Activated naive CD4-positive, alpha-beta T cell treated with anti-CD3 and anti-CD28 coated beads for 36 hours (primary cell): Measurements from ENCODE around the gene DNAH3. TPM values are rescaled to one million over a fixed set of nuclear protein-coding genes. Genes with fewer than 3 reads are reported as not detected.
A peak's percentile ranks its signal among the peaks of the same experiment; 100 is the strongest.
"Not testable (repeated sequence)": the region's sequence is repeated elsewhere in the genome, so short reads cannot be mapped to it uniquely, and the experiment has no call there.

ENCODE experiments used
- CTCF ChIA-PET: fragments of 350-600 bp; sonication (Branson Sonifier 250); formaldehyde crosslinking; loops from one replicate; lab custom pipeline; 2021; ENCODE audit warnings: antibody characterized with exemption; lab: Charles Lee
- DNase-seq: peaks from one replicate; pipeline ENCODE4 v3.0.0-alpha.2; 2020
- H3K27ac Mint-ChIP-seq: one replicate; pipeline ENCODE4 v1.8.0; 2021; ENCODE audit warnings: mild to moderate bottlenecking, mixed read lengths
- H3K27me3 Mint-ChIP-seq: one replicate; pipeline ENCODE4 v1.8.0; 2021; ENCODE audit warnings: low read depth, mixed read lengths
- H3K36me3 Mint-ChIP-seq: one replicate; pipeline ENCODE4 v1.8.0; 2021; ENCODE audit warnings: low read depth, mixed read lengths
- H3K4me1 Mint-ChIP-seq: one replicate; pipeline ENCODE4 v1.8.0; 2021; ENCODE audit warnings: low read depth, mixed read lengths
- H3K4me3 Mint-ChIP-seq: one replicate; pipeline ENCODE4 v1.8.0; 2021; ENCODE audit warnings: mild to moderate bottlenecking, moderate library complexity, mixed read lengths
- H3K9me3 Mint-ChIP-seq: one replicate; pipeline ENCODE4 v1.8.0; 2021; ENCODE audit warnings: mixed read lengths
- intact Hi-C: fragments of 100-400 bp; cut with micrococcal nuclease; formaldehyde crosslinking; loops from one replicate; pipeline ENCODE4 v1.15.1; 2023
- total RNA-seq, 2 experiments: library from RNA; stranded (reverse); gene quantifications; one replicate each; pipeline ENCODE4 v1.2.3, GENCODE V29; 2021

The DNAH3 gene
- total RNA-seq, 2 experiments from 2014 or later, result not detected

DNA sequence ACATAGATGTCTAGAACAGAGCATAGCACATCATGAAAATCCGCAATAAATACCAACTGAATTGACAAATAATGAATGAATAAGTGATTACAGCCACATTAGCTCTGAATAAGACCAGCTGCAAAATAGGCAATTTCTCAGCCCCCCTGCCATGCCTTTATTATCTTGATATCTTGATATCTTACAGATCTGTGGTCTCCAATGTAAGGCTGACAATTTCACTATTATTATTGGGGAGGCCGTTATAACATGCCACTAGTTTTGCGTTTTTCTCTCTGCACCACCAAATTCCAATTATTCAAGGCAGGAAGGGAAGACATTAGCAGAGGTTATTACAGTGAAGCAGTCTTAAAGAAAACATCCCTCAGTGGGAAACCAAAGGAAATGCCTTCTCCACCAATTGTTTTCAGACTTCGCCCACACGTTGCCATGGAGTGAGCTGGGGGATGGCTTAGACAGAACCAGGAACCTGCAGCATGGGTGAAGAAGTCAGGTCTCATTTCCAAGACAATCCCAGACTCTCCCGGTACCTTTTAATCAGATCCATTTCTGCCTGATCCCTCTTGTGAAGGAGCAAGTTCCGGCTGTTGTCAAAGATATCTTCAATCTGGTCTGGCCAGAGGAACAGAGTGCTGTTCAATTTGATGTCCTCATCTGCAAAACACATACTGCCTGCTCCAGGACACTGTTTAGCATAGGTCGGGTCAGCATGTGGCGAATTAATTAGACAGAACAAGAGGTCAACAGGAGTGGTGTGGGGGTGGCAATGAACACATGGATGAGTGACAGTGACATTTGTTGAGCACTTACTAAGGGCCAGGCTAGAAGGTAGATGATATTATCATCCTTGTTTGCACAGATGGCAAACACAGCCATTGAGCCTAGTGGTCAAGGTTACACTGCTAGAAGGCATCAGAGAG, 46.4 kb downstream of the DNAH3 start:
- Mint-ChIP-seq H3K9me3 (no peaks in the 10 kb centered on the region), H3K27me3 (no peaks in the 10 kb centered on the region), H3K4me1 (no peaks in the 10 kb centered on the region), H3K4me3 (no peak overlapping the region), H3K27ac (no peak overlapping the region), H3K36me3 (no peaks in the 10 kb centered on the region)
- CTCF ChIA-PET, result no interaction called here
- DNase-seq, result no peak
- intact Hi-C loops, result no loop called here

DNA sequence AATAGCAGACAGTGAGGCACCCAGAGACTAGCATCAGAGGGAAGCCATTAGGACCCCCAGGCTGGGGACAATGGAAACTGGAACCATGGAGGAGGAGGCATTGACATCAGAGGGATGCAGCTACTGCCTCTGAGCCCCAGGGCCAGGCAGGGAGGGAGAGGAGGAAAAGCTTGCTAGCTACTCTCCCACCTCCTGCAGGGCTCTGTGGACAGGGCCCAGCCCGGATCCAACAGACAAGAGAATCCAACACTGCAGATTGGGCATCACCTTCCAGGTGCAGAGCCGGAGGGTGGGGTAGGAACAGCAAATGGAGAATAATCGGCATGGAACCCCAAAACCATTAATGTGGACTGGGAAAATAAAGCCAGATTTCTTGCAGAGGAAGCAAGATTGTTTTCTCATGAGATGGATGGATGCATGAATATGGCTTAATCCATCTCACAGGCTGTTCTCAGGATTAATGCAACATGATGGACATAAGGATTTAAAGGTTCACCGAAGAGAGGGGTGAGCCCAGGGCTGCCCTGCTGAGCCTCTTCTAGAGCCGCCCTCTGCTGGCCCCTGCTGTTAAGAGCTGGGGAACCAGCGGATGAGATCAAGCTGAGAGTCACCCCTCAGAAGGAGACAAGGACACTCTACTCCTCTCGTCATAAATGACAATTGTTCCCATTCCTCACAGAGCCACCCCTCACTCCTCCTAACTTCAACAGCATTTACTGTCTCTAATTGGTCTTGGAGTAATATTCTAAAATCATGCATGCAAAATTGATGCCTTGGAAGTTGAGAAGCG, 48.8 kb downstream of the DNAH3 start:
- H3K27me3 Mint-ChIP-seq, result peaks cover 7% of the 10 kb centered on the region
- H3K9me3 Mint-ChIP-seq, result no peaks in the 10 kb centered on the region
- H3K4me3 Mint-ChIP-seq, result no peak overlapping the region
- intact Hi-C loops, result no loop called here
- H3K27ac Mint-ChIP-seq, result no peak overlapping the region
- no peaks in the 10 kb centered on the region for H3K36me3 Mint-ChIP-seq
- CTCF ChIA-PET, result no interaction called here
- peak; percentile 25 for DNase-seq
- no peaks in the 10 kb centered on the region for H3K4me1 Mint-ChIP-seq

DNA sequence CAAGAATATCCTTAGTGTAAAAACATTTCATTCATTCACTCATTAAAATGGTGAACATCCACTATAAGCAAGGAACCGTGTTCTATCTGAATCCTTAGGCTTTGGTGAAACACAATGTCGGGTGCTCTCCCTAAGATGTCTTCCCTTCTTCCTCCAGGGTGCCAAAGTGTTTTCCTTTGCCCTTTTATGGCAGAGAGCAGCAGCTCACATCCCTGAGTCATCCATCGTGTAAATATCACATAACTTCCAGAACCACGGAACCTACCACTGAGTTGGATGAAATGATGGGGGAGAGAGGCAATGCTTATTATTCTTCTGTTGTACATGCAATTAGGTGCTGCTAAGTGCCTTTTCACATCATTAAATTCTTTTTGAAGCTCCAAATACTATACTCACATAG, 50.2 kb downstream of the DNAH3 start:
- Mint-ChIP-seq H3K4me1 (no peaks in the 10 kb centered on the region), H3K27me3 (peaks cover 7% of the 10 kb centered on the region), H3K36me3 (no peaks in the 10 kb centered on the region), H3K9me3 (no peaks in the 10 kb centered on the region), H3K27ac (no peak overlapping the region), H3K4me3 (no peak overlapping the region)
- CTCF ChIA-PET, result interaction anchor here (0.6 to 2.5 kb wide), 4 partner anchors 16 to 330 kb away, joined by 3 to 10 read pairs (median 6); no protein-coding TSS in a partner anchor
- intact Hi-C loops, result no loop called here
- no peak for DNase-seq

DNA sequence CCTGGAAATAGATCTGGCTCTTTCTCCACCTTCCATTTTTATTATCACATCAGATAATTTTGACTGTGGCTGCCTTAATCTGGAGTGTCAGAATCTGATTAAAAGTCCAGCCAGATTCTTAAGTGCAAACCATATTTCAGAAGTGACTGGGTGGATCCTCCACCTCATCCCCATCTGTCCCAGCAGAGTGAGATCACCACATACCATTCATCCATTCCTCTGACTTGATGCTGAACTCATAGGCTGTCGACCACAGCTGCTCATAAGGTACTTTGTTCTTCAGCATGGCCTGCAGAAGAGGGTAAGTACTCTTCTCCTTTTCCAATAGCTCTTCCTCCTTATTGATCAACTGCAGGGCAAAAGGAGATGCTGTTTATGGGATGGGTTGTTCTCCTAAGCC, 53.5 kb downstream of the DNAH3 start:
- Mint-ChIP-seq H3K36me3 (no peaks in the 10 kb centered on the region), H3K27ac (no peak overlapping the region), H3K4me1 (no peaks in the 10 kb centered on the region), H3K9me3 (peaks cover 2% of the 10 kb centered on the region), H3K27me3 (peaks cover 9% of the 10 kb centered on the region), H3K4me3 (no peak overlapping the region)
- CTCF ChIA-PET, result interaction anchor here (0.6 kb wide), 1 partner anchor 17 kb away, joined by 3 read pairs; no protein-coding TSS in a partner anchor
- no peak for DNase-seq
- intact Hi-C loops, result no loop called here

DNA sequence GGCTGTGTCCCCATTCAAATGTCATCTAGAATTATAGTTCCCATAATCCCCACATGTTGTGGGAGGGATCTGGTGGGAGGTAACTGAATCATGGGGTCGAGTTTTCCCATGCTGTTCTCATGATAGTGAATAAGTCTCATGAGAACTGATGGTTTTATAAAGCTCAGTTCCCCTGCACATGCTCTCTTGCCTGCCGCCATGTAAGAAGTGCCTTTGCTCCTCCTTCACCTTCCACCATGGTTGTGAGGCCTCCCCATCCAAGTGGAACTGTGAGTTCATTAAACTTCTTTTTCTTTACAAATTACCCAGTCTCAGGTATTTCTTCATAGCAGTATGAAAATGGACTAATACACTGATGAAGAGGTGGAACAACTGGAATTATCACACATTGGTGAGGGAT, 55.9 kb downstream of the DNAH3 start:
- not testable (repeated sequence) for DNase-seq
- peaks cover 13% of the 10 kb centered on the region for H3K27me3 Mint-ChIP-seq

DNA sequence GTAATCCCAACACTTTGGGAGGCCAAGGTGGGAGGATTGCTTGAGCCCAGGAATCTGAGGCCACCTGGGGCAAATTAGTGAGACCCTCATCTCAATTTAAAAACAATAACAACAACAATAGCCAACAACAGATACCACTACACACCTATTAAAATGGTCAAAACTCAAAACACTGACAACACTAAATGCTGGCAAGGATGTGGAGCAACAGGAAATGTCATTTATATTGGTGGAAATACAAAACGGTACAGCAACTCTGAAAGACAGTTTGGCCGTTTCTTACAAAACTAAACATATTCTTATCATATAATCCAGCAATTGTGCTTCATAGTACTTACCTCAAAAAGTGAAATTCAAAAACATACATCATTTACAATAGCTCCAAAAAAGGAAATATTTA, 57.7 kb downstream of the DNAH3 start:
- H3K36me3 Mint-ChIP-seq, result no peaks in the 10 kb centered on the region
- peaks cover 2% of the 10 kb centered on the region for H3K9me3 Mint-ChIP-seq

More for the DNA sequence above, 55.9 kb downstream of the DNAH3 start:
- intact Hi-C loops, H3K4me1 Mint-ChIP-seq, H3K36me3 Mint-ChIP-seq, CTCF ChIA-PET, H3K4me3 Mint-ChIP-seq, H3K27ac Mint-ChIP-seq, H3K9me3 Mint-ChIP-seq: not testable (repeated sequence)

DNA sequence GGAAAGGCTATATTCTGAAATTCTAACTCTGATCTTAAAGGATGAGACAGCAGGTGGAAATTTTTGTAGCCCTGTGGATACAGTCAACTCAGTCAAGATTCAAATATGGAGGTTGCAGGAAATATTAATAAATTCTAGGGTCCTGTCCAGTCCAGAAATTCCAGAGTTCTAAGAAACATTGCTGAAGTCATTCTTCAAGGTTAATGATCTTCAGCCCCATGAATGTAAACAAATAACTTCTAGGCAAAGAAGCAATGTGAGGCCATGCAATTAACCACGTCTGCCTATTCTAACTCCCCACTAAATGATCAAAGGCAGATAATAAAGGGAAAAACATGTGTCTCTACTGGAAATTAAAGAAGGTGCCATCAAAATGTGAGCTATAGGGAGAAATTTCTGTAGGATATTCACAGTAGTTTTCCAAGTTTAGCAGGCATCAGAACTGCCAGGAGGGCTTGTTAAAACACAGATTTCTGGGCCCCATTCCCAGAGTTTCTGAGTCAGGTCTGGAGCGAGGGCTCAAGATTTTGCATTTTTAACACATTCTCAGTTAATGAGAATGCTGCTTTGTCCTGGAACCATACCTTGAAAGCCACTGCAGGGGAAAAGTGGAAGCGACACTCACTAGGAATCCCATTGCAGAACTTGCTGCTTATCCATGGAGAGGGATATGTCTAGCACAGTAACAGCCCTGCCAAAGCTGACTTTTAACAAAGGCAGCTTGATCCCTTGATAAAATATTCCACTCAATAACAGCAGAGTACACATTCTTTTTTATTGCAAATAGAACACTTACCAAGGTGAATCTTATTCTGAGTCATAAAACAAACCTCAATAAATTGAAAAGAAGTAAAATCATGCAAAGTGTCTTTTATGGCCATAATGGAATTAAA, 61.8 kb downstream of the DNAH3 start:
- no peak for DNase-seq
- H3K4me1 Mint-ChIP-seq, result no peaks in the 10 kb centered on the region
- H3K4me3 Mint-ChIP-seq, result no peak overlapping the region
- no peaks in the 10 kb centered on the region for H3K9me3 Mint-ChIP-seq
- CTCF ChIA-PET, result interaction anchor here (0.6 kb wide), 1 partner anchor 9 kb away, joined by 3 read pairs; no protein-coding TSS in a partner anchor
- intact Hi-C loops, result no loop called here
- H3K27ac Mint-ChIP-seq, result no peak overlapping the region
- no peaks in the 10 kb centered on the region for H3K36me3 Mint-ChIP-seq
- peaks cover 16% of the 10 kb centered on the region for H3K27me3 Mint-ChIP-seq

More for the DNA sequence above, 57.7 kb downstream of the DNAH3 start:
- no peak for DNase-seq
- H3K4me1 Mint-ChIP-seq, result no peaks in the 10 kb centered on the region
- peaks cover 17% of the 10 kb centered on the region for H3K27me3 Mint-ChIP-seq
- CTCF ChIA-PET, result interaction anchor here (0.6 kb wide), 1 partner anchor 30 kb away, joined by 3 read pairs; no protein-coding TSS in a partner anchor
- no peak overlapping the region for H3K4me3 Mint-ChIP-seq
- no peak overlapping the region for H3K27ac Mint-ChIP-seq
- intact Hi-C loops, result no loop called here

DNA sequence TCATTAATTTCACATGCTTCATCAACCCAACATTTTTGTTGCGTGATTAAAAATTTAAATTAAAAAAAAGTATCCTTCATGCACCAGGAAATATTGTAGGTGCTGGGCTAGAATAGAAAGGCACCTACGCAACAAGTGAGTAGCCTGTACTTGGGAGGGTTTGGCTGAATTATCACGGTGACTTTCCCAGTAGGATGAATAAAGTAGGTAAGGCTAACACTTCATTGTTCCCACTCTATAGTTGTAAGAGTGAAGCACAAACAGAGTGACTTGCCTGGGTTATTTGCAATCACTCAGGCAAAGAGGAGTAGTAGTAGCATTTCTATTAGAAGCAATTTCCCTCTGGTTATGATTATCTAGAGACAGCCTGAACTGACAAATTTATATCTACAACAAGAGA, 62.5 kb downstream of the DNAH3 start:
- Mint-ChIP-seq H3K9me3 (no peaks in the 10 kb centered on the region), H3K27ac (no peak overlapping the region), H3K36me3 (no peaks in the 10 kb centered on the region), H3K4me3 (no peak overlapping the region), H3K4me1 (no peaks in the 10 kb centered on the region), H3K27me3 (peaks cover 16% of the 10 kb centered on the region)
- no peak for DNase-seq
- intact Hi-C loops, result no loop called here
- CTCF ChIA-PET, result no interaction called here

DNA sequence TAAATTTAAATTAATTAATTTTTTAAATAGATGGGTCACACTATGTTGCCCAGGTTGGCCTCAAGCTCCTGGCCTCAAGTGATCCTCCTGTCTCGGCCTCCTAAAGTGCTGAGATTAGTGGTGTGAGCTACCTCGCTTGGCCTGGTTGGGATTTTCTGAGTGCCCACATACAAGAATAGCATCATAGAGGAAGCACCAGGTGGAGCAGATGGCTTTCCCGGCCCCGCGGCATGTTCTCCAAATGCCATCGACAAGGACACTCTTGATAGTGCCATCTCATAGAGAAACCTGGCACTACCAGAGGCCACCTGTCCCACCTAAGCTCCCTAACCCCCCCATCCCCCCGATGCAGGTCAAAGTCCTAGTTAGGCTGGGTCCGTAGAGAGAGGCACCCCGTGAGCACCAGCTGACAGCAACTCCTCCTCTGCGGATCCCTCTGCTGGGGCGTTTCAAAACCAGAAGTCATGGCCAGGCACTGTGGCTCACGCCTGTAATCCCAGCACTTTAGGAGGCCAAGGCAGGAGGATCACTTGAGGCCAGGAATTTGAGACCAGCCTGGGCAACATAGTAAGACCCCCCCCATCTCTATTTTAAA, 65.9 kb downstream of the DNAH3 start:
- CTCF ChIA-PET, result interaction anchor here (0.6 to 2.0 kb wide), 5 partner anchors 15 to 234 kb away, joined by 3 to 24 read pairs (median 4); no protein-coding TSS in a partner anchor
- Mint-ChIP-seq H3K27ac (no peak overlapping the region), H3K9me3 (no peaks in the 10 kb centered on the region), H3K4me1 (no peaks in the 10 kb centered on the region), H3K4me3 (no peak overlapping the region), H3K27me3 (peaks cover 9% of the 10 kb centered on the region), H3K36me3 (no peaks in the 10 kb centered on the region)
- intact Hi-C loops, result loop anchor here (1.0 to 5.0 kb wide), 2 partner anchors 234 to 482 kb away; no protein-coding TSS in a partner anchor
- no peak for DNase-seq

DNA sequence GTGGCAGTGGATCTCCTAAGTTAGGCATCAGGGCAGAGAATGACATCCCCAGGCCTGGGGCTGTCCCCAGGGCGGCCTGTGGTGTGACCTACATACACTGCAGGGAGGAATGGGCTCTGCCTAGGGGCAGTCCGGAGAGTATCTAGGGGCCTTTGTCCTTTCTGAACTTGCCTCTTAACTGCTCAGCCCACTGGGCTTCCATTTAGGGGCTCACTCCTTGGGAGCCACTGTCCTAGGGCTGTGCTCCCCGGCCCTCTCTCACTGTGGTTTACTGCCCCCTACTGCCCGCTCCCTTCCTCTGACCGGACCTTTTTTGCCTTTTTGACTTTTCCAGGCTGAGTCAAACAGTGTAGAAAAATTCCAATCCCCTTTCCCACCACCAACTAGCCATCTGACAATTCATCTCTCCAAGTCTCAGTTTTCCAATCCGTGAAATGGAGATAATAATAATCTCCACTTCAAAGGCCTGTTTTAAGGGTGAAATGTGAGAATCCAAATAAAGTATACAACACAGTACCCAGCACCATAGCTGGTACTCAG, 66.8 kb downstream of the DNAH3 start:
- H3K4me3 Mint-ChIP-seq, result no peak overlapping the region
- intact Hi-C loops, result loop anchor here (1.0 to 5.0 kb wide), 3 partner anchors 233 to 481 kb away; no protein-coding TSS in a partner anchor
- peaks cover 6% of the 10 kb centered on the region for H3K27me3 Mint-ChIP-seq
- DNase-seq, result peak; percentile 68
- CTCF ChIA-PET, result interaction anchor here (0.6 to 2.0 kb wide), 5 partner anchors 16 to 239 kb away, joined by 3 to 24 read pairs (median 4); no protein-coding TSS in a partner anchor
- no peaks in the 10 kb centered on the region for H3K36me3 Mint-ChIP-seq
- no peaks in the 10 kb centered on the region for H3K9me3 Mint-ChIP-seq
- no peaks in the 10 kb centered on the region for H3K4me1 Mint-ChIP-seq
- no peak overlapping the region for H3K27ac Mint-ChIP-seq

DNA sequence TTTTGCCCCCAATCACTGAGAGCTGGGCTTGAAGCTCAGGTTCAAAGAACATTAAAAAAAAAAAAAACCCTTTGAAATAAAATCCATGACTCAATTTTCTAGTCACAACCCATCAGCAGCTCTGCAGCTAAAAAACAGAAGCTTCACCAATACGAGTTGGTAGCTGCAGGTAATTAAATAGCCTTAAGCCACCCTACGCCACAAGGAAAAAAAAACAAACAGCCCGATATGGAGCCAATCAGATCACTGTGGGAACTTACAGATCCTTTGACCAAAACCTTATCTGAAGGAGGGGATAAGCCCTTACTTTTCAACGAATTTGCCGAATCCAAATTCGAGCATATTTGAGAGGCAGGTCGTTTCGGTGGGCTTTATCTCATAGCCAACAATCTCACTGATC, 69.3 kb downstream of the DNAH3 start:
- H3K27me3 Mint-ChIP-seq, result no peaks in the 10 kb centered on the region

More for the DNA sequence above, 69.3 kb downstream of the DNAH3 start:
- Mint-ChIP-seq H3K4me1 (no peaks in the 10 kb centered on the region), H3K4me3 (no peak overlapping the region), H3K36me3 (no peaks in the 10 kb centered on the region), H3K27ac (no peak overlapping the region), H3K9me3 (no peaks in the 10 kb centered on the region)
- CTCF ChIA-PET, result interaction anchor here (0.9 to 1.5 kb wide), 3 partner anchors 79 to 305 kb away, joined by 3 to 4 read pairs (median 3); no protein-coding TSS in a partner anchor
- intact Hi-C loops, result loop anchor here (5.0 kb wide), 1 partner anchor 479 kb away; no protein-coding TSS in a partner anchor
- DNase-seq, result no peak
